ENCODE measurements around the gene TACO1. TPM values are rescaled to one million over a fixed set of nuclear protein-coding genes. Genes with fewer than 3 reads are reported as not detected.

The TACO1 gene
- polyA plus RNA-seq, 2 of the 4 experiments (the other 2 are of a cell fraction) = 49.1 to 49.9 TPM

- ATAC-seq (no peak), FAIRE-seq (no peak), DNase-seq (ENCODE audit: low read depth in 1 of 2, low spot score in 1 of 2) (no peak)
- H3K4me2 ChIP-seq = no peak overlapping the region
- no peak overlapping the region for H3K4me3 ChIP-seq
- H3K4me1 ChIP-seq = no peaks in the 10 kb centered on the region
- ChIA-PET POLR2A (no interaction called here), CTCF (interaction anchor here (0.6 to 4.1 kb wide), 7 partner anchors 11 to 210 kb away, joined by 3 to 21 read pairs (median 3); partner anchors contain the start of gene MAP3K3)
- H3K27ac ChIP-seq = no peak overlapping the region
- H3K9me3 ChIP-seq = no peaks in the 10 kb centered on the region
- TF ChIP-seq KDM1A (IDR thresholded peaks at IDR 0.05; ENCODE audit: low read depth) (no peak), GATA3 (IDR thresholded peaks at IDR 0.05; ENCODE audit: borderline replicate concordance) (no peak), CEBPB (IDR thresholded peaks at IDR 0.05) (no peak), SREBF2 (IDR thresholded peaks at IDR 0.05) (no peak), FOSL2 (IDR thresholded peaks at IDR 0.05) (no peak), FOSL2 (CRISPR knock-in tag; IDR thresholded peaks at IDR 0.05) (no peak), MYC (IDR thresholded peaks at IDR 0.05; ENCODE audit: borderline replicate concordance, low read length) (no peak), JUN (IDR thresholded peaks at IDR 0.05) (no peak), CTCF (IDR thresholded peaks at IDR 0.05) (no peak), ELK1 (IDR thresholded peaks at IDR 0.05; ENCODE audit: low read depth, low read length) (no peak), EP300 (IDR thresholded peaks at IDR 0.05) (no peak), MAZ (IDR thresholded peaks at IDR 0.05; ENCODE audit: borderline replicate concordance, low read depth, low read length) (no peak), CBX2 (IDR thresholded peaks at IDR 0.05; ENCODE audit: borderline replicate concordance, low read depth) (no peak), MAFK (IDR thresholded peaks at IDR 0.05; ENCODE audit: partially characterized antibody) (no peak), CBX8 (IDR thresholded peaks at IDR 0.05) (no peak), HES2 (IDR thresholded peaks at IDR 0.05) (no peak)
- TF ChIP-seq, protein P1, sequence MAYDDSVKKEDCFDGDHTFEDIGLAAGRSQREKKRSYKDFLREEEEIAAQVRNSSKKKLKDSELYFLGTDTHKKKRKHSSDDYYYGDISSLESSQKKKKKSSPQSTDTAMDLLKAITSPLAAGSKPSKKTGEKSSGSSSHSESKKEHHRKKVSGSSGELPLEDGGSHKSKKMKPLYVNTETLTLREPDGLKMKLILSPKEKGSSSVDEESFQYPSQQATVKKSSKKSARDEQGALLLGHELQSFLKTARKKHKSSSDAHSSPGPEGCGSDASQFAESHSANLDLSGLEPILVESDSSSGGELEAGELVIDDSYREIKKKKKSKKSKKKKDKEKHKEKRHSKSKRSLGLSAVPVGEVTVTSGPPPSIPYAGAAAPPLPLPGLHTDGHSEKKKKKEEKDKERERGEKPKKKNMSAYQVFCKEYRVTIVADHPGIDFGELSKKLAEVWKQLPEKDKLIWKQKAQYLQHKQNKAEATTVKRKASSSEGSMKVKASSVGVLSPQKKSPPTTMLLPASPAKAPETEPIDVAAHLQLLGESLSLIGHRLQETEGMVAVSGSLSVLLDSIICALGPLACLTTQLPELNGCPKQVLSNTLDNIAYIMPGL (CRISPR knock-in tag; IDR thresholded peaks at IDR 0.05; ENCODE audit: borderline replicate concordance) = no peak
- WGBS (ENCODE audit: missing lambda C conversion rate) = 87% methylated on average over 2 of the region's 2 CpGs
These were observed 34.6 kb downstream of the TACO1 start for GRCh38 chr17:63635290-63635689.

- no peak overlapping the region for H3K4me2 ChIP-seq
- no peak overlapping the region for H3K4me3 ChIP-seq
- H3K9me3 ChIP-seq = no peaks in the 10 kb centered on the region
- H3K27ac ChIP-seq = no peak overlapping the region
- H3K4me1 ChIP-seq = no peaks in the 10 kb centered on the region
- ATAC-seq (no peak), DNase-seq (ENCODE audit: low read depth in 1 of 2, low spot score in 1 of 2) (no peak), FAIRE-seq (no peak)
- TF ChIP-seq JUNB (IDR thresholded peaks at IDR 0.05) = no peak
- TF ChIP-seq, protein P2, sequence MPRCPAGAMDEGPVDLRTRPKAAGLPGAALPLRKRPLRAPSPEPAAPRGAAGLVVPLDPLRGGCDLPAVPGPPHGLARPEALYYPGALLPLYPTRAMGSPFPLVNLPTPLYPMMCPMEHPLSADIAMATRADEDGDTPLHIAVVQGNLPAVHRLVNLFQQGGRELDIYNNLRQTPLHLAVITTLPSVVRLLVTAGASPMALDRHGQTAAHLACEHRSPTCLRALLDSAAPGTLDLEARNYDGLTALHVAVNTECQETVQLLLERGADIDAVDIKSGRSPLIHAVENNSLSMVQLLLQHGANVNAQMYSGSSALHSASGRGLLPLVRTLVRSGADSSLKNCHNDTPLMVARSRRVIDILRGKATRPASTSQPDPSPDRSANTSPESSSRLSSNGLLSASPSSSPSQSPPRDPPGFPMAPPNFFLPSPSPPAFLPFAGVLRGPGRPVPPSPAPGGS (IDR thresholded peaks at IDR 0.05) = no peak
- TF ChIP-seq NR3C1 (IDR thresholded peaks at IDR 0.05) = no peak
- TF ChIP-seq RCOR1 (IDR thresholded peaks at IDR 0.05; ENCODE audit: low read depth, low read length) = no peak
- TF ChIP-seq POLR2AphosphoS2 (conservative IDR thresholded peaks at IDR 0.05; ENCODE audit: low read length) = no peak
- no peak for TF ChIP-seq NPAS2 (CRISPR knock-in tag; IDR thresholded peaks at IDR 0.05; ENCODE audit: borderline replicate concordance)
- no peak for TF ChIP-seq CTCF (IDR thresholded peaks at IDR 0.05)
- TF ChIP-seq JUN (IDR thresholded peaks at IDR 0.05) = no peak
- TF ChIP-seq, protein P3, sequence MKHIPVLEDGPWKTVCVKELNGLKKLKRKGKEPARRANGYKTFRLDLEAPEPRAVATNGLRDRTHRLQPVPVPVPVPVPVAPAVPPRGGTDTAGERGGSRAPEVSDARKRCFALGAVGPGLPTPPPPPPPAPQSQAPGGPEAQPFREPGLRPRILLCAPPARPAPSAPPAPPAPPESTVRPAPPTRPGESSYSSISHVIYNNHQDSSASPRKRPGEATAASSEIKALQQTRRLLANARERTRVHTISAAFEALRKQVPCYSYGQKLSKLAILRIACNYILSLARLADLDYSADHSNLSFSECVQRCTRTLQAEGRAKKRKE (CRISPR knock-in tag; IDR thresholded peaks at IDR 0.05; ENCODE audit: low read depth) = no peak
- no peak for TF ChIP-seq HOXA7 (CRISPR knock-in tag; IDR thresholded peaks at IDR 0.05)
- no peak for TF ChIP-seq TFCP2L1 (CRISPR knock-in tag; IDR thresholded peaks at IDR 0.05)
- ChIA-PET POLR2A (no interaction called here), CTCF (interaction anchor here (0.6 to 4.1 kb wide), 6 partner anchors 12 to 210 kb away, joined by 3 to 21 read pairs (median 4); partner anchors contain the start of gene MAP3K3)
- 83% methylated on average over 2 of the region's 2 CpGs for WGBS (ENCODE audit: missing lambda C conversion rate)
These were observed 35.1 kb downstream of the TACO1 start for GRCh38 chr17:63635787-63636186.

All from A549 (cell line).